Activated CD8-positive, alpha-beta memory T cell treated with anti-CD3 and anti-CD28 coated beads for 4 hours (primary cell): ENCODE results near the gene TDO2.
"Not testable (repeated sequence)": the region's sequence is repeated elsewhere in the genome, so short reads cannot be mapped to it uniquely, and the experiment has no call there.

Source experiments
- DNase-seq, 2 donors: peaks; one replicate each; pipeline ENCODE4 v3.0.0-alpha.2; 2020; ENCODE audit warnings: low read depth in 2 of 2

Gene TDO2

DNA sequence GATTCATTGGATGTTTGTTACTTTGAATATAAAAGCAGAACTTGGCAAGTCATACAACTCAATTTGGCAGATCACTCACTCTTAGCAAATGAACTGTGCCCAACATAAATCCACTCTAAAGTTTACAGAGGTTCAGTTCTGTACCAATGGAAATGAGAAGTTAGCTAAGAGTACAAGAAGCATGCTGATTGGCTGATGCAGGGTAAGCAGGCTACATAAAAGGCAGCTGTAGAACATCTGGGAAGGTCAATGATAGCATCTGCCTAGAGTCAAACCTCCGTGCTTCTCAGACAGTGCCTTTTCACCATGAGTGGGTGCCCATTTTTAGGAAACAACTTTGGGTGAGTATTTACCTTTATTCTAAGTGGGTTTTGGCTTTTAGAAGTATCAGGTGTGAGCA is at the start of gene TDO2:
Gene TDO2, plus strand, starts transcription at position 244 of the 400 bp plus-strand sequence. Its CDS starts 63 bp downstream, at position 307.
- no peak for DNase-seq

- no peak for DNase-seq
Observed at GRCh38 chr4:155854582-155855226, 48.8 kb upstream of the TDO2 start.

DNA sequence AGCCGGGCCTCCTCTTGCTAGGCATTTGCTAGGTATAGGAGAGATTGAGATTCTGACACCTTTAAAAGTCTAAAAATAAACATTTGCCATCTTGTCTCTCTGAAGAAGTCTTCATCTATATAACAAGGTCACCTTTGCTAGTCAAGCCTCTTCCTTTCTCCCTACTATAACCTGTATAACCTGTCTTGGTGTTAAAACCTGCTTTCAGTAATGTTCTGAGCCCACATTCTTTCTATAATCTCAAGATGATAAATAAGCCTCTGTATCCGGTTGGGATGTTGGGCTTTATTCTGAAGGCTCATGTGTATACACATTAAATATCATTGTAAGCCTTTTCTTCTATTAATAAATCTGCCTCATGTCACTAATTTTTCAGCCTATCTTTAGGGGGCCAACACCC is 47.6 kb upstream of the TDO2 start:
- no peak for DNase-seq

DNA sequence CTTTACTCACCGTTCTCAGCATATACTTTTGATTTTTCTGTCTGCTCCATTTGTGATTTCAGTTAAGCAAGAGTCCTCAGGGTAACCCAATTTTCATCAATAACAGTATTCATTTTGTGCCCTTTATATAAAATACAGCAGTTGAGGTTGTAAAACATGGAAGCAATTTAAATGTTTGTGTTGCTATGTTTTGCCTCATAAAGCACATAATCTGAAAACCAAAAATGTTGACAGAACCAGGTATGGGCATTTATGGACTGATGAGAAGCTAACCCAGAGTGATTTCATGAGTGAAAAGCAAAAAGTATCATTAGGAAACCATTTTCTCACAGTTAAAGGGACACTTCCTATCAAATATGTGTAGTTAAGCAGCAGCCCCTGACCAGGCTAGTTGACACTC is 37.3 kb upstream of the TDO2 start, which contains the start of gene ASIC5:
Gene ASIC5, minus strand, starts transcription at position 101 of the 400 bp plus-strand sequence. Its CDS starts 51 bp downstream, at position 50.
- no peak for DNase-seq

GRCh38 chr4:155875878-155876277 is 27.6 kb upstream of the TDO2 start:
- no peak for DNase-seq

DNA sequence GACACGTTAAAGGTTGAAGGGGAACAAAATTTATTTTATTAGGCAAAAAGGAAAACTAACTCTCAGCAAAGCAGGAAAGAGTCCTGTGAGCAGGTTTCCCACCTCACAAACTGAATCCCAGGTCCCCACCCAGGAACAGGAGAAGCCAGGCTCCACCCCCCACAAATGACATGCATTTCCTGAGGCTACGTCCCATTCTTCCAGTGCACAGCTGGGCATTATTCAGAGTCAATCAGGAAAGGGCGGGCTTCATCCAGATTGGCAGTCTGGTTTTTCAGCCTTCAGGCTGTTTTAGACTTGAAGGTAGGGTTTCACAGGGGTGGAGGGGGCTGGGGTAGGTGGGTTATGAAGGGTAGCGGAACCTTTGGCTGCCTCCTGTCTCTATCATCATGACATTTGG is 25.5 kb upstream of the TDO2 start:
- no peak for DNase-seq

DNA sequence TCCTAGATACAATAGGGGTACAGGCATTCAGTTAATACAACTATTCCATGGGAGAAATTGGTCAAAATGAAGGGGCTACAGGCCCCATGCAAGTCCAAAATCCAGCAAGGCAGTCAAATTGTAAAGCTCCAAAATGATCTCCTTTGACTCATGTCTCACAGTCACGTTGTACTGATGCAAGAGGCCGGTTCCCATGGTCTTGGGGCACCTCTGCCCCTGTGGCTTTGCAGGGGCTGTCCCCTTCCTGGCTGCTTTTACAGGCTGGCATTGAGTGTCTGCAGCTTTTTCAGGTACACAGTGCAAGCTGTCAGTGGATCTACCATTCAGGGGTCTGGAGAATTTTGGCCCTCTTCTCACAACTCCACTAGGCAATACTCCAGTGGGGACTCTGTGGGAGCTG is 24.9 kb upstream of the TDO2 start:
- no peak for DNase-seq

DNA sequence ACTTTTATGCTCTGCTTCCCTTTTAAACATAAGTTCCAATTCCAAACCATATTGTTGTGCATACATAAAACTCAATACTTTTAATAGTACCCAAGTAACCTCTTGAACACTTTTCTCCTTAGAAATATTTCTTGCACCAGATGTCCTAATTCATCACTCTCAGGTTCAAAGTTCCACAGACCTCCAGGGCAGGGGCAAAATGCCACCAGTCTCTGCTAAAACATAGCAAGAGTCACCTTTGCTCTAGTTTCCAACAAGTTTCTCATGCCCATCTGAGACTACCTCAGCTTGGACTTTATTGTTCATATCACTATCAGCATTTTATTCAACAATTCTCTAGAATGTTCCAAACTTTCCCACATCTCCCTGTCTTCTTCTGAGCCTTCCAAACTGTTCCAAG is 23.7 kb upstream of the TDO2 start:
- DNase-seq = no peak

DNA sequence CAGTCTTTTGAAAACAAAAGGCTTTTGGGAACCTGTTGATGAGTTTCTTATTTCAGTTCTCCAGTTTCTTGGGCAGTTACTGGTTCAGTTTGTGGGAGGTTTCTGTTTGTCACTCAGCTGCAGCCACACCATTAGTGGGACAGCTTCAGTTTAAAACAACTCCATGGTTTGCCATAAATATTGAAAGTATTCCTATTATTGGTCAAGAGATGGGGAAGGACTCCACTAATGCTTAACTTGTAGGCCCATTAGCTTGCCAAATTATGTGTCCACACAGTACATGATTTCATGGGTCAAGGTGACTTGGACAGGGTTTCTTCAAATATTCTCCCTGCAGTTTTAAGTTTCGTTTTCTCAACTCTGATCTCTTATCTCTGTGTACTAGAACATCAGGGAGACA is 21.9 kb upstream of the TDO2 start:
- DNase-seq = no peak

DNA sequence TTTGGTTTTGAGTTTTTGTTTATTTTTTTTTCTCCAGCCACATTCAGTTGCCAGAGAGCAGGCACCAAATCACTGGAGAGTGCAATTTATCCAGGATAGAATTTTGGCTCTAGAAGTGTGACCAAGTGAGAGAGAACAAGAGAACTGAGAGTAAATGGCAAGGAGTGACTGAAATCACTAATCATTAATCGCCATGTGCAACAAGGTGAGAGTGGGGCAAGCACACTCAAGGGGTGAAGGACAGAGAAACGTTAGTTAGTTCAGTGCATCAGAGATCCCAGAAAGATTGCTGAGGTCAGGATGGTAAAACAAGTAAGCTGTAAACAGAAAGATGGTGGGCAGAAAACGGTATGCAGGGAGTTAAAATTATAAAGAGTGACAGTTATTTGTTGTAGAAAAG is 19.6 kb upstream of the TDO2 start:
- DNase-seq = no peak

- DNase-seq = no peak
Observed at GRCh38 chr4:155885666-155886065, 17.8 kb upstream of the TDO2 start.

DNA sequence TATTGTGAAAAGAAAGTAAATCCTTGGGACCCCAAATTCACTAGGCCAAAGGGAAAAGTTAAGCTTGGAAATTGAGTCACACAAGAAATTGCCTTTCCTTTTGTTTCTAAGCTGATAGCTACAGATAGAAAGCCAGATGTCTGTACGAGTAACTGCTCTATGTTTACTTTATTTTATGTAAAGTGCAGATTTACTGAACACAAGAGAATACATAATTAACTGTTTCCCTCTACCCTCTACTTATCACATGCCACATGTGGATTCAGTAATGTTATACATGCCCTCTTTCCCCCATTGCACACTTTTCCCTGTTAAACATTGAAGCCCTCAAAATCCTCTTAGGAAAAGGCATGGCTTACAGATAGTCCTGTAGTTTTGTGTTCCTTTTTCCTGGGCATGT is 16.5 kb upstream of the TDO2 start:
- no peak for DNase-seq

GRCh38 chr4:155887847-155888570 is 15.5 kb upstream of the TDO2 start:
- no peak for DNase-seq

GRCh38 chr4:155889031-155889793 is 14.3 kb upstream of the TDO2 start:
- no peak for DNase-seq

DNA sequence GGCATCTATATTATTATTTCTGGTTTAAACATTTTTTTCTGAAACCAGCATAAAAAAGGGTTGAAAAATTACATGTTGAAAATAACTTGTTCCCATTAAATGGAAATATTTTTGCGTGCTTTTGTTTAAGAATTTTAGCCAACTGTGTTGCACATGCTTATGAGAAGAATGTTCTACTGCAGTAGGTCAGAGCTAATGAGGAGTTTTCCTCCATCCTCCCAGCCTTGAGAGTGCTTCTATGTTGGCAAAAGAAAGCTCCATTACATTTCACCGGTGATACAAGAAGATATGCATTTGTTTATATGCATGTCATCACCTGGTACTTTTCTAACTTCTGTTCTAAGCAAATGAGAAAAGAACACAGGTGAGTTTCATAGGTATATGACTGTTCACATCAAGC is 13.6 kb upstream of the TDO2 start:
- DNase-seq = no peak

DNA sequence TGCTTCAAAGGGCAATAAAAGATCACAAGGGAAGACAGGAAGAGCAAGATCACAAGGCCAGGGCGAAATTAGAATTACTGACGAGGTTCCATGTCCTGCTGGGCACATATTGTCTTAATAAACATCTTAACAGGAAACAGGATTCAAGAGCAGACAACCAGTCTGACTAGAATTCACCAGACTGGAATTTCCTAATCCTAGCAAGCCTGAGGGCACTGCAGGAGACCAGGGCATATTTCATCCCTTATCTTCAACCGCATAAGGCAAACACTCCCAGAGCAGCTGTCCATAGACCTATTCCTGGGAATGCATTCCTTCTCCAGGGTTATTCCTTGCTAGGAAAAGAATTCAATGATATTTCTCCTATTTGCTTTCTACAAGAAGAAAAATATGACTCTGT is 12.4 kb upstream of the TDO2 start:
- no peak for DNase-seq

DNA sequence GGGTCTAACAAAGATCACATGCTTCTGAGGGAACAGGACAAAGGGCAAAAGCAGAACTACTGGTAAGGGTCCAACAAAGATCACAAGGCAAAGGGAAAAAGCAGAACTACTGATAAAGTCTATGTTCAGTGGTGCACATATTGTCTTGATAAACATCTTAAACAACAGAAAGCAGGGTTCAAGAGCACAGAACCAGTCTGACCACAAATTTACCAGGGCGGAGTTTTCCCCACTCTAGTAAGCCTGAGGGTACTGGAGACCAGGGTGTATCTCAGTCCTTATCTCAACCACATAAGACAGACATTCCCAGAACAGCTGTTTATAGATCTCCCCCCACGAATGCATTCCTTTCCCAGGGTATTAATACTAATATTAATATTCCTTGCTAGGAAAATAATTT is 5.1 kb upstream of the TDO2 start:
- not testable (repeated sequence) for DNase-seq

DNA sequence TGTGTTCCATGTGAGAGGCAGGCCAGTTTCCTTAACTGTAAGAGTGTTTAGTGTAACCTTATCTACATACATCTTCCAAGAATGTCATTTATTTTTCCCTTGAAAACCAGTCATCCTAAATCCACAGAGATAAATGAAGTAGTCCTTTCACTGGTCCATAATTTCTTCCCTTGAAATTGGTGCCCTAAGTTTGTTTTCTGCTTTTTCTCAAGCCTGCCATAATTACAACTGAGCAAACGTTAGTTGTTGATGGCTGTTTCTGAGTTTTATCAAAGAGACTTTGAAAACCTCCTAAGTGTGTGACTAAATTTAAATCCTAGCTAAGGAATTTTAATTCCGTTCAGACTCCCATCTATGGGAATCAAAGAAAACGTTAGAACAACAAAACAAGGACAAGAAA is 3.6 kb upstream of the TDO2 start:
- DNase-seq = no peak

GRCh38 chr4:155900381-155900780 is 3.1 kb upstream of the TDO2 start:
- DNase-seq = no peak

- no peak for DNase-seq
Observed at GRCh38 chr4:155901013-155901412, 2.5 kb upstream of the TDO2 start.

DNA sequence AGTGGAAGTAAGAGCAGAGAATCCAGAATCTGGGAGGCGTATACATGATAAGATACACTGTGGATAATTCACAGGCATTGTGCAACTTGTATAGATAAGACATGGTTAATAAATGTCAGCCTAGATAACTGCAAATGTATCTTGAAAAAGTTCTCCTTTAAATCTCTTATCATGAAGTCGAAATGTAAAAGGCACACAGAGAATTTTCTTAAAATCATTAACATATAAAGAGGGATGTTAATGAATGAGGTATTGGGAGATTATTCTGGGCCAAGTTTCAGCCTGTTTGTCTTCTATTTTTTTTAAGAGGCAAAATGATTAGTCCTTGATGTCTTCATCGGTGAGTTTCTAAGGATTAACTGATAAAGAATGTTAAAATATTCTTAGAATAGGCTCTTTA is 835 bp downstream of the TDO2 start:
- DNase-seq = no peak

GRCh38 chr4:155906554-155907247 is 3.2 kb downstream of the TDO2 start:
- no peak for DNase-seq
